Measurements from ENCODE around the gene GRIA4. TPM values are rescaled to one million over a fixed set of nuclear protein-coding genes. Genes with fewer than 3 reads are reported as not detected.

GRIA4 gene
- total and polyA plus RNA-seq, 2 of the 13 experiments (the other 11 are each of a cell fraction or from before 2014, with no cell fraction given): not detected

GRCh38 chr11:105767931-105768330 is 158.1 kb downstream of the GRIA4 start:
- ChIA-PET CTCF (ENCODE audit: low intra/inter-chr PET ratio, low total read pairs) (no interaction called here), POLR2A (no interaction called here)
- BruUV-seq (replicated peaks): no TSS peak
- no peaks in the 10 kb centered on the region for H3K79me2 ChIP-seq (ENCODE audit: insufficient read depth, low read length)
- H4K20me1 ChIP-seq (ENCODE audit: insufficient read depth, low read length): no peaks in the 10 kb centered on the region
- H2AFZ ChIP-seq (ENCODE audit: low read length): no peak overlapping the region
- ATAC-seq (no peak), FAIRE-seq (no peak), DNase-seq (ENCODE audit: low spot score) (no peak)
- no peaks in the 10 kb centered on the region for H3K27me3 ChIP-seq (ENCODE audit: control insufficient read depth in 1 of 2, insufficient read depth in 2 of 2, low read length in 2 of 2)
- H3K36me3 ChIP-seq (replicated peaks in 1 of 2; ENCODE audit: control insufficient read depth in 1 of 2, insufficient read depth in 2 of 2, low read length in 2 of 2): no peaks in the 10 kb centered on the region
- no peak overlapping the region for H3K9ac ChIP-seq (ENCODE audit: insufficient read depth, low read depth, low read length)
- in situ Hi-C loops (cut with HindIII; ENCODE audit: extremely low pct_ligation_motif_present, low pct_unique_long_range_greater_than_20kb): no loop called here
- no peaks in the 10 kb centered on the region for H3K4me1 ChIP-seq (ENCODE audit: insufficient read depth, low read length)
- H3K9me3 ChIP-seq (ENCODE audit: low read length): no peaks in the 10 kb centered on the region
- no peak overlapping the region for H3K4me2 ChIP-seq (ENCODE audit: low read depth, low read length)
- no peak overlapping the region for H3K4me3 ChIP-seq (replicated peaks in 1 of 3; ENCODE audit: insufficient read depth in 1 of 3, low read depth in 2 of 3, low read length in 3 of 3)
- intact Hi-C loops (cut with micrococcal nuclease; ENCODE audit: unreplicated experiment): no loop called here
- H3K27ac ChIP-seq (ENCODE audit: extremely low read length, insufficient read depth, low read length): no peak overlapping the region
- TF ChIP-seq NKX3-1 (CRISPR knock-in tag; IDR thresholded peaks at IDR 0.05) (no peak), RERE (CRISPR knock-in tag; IDR thresholded peaks at IDR 0.05; ENCODE audit: low read depth) (no peak), PCBP2 (optimal IDR thresholded peaks at IDR 0.05; ENCODE audit: low read depth, low read length, poor library complexity, severe bottlenecking) (no peak), ZNF747 (CRISPR knock-in tag; IDR thresholded peaks at IDR 0.05; ENCODE audit: borderline replicate concordance) (no peak), ARID5B (CRISPR knock-in tag; IDR thresholded peaks at IDR 0.05) (no peak), CEBPB (IDR thresholded peaks at IDR 0.05; ENCODE audit: borderline replicate concordance, low read depth, low read length) (no peak), ZNF451 (CRISPR knock-in tag; IDR thresholded peaks at IDR 0.05) (no peak), REXO4 (CRISPR knock-in tag; IDR thresholded peaks at IDR 0.05; ENCODE audit: borderline replicate concordance) (no peak), ZNF646 (CRISPR knock-in tag; IDR thresholded peaks at IDR 0.05) (no peak)
